Measurements from ENCODE around the gene PADI3.

GRCh38 chr1:17218939-17219338, 30.0 kb upstream of the PADI3 start:
- TF ChIP-seq POLR2A (IDR thresholded peaks at IDR 0.05) (no peak), CTCF (IDR thresholded peaks at IDR 0.05) (no peak)

Measured in body of pancreas (tissue), 4 donors.